GM19455 (cell line): ENCODE measurements around the gene GPATCH11.

Experiments used
- ATAC-seq: cut with Tn5 transposase; IDR thresholded peaks from one replicate; pipeline ENCODE4 v1.9.1; 2021; ENCODE audit not compliant: unreplicated experiment

GPATCH11 gene

DNA sequence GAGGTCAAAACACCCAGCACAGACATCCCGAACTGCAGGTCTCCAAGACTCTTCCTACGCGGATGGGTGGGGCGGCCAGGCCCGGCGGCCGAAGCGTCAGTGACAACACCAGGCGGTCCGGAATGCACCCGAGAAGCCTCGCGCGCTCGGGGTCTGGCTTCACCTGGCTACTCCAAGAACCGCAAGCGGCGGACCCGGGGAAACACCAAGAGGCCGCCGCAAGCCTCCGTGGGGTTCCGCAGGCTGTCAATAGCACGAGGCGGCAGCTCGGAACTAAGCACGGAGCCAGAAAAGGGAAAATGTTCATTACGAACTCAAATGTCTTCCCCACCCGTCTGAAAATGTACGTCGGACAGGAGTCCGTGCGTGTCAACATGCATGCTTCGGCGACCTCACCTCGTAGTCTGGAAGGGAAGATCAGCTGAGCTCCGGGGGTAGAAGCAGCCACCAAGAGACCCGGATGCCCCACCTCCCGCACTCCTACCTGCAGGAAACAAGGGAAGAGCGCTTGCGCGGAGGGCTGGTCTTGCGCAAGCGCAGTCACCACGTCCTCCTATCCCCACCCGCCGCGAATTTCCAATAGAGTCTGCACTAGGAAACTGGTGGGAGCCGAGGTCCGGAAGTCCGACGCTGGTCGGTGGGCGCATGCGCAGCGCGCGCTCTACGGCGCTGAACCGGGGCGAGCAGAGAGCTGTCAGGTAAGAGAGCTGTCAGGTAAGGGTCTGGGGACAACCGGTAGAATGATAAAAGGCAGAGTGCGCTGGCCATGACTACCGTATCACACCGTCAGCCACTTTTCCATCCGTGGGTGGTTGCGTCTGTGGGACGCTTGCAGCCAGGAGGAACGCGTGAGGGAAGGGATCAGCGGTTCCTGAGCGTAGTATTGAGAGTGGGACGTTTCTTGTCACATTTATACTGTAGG lies at the start of gene GPATCH11, which contains the start of gene HEATR5B:
Gene GPATCH11, plus strand, starts transcription at position 646 of the 922 bp plus-strand sequence. CDS start 3,864 bp downstream, outside the sequence.
Gene HEATR5B, minus strand, starts transcription at position 500 of the 922 bp plus-strand sequence. CDS start 958 bp downstream, outside the sequence.
- peak; percentile 81 for ATAC-seq

DNA sequence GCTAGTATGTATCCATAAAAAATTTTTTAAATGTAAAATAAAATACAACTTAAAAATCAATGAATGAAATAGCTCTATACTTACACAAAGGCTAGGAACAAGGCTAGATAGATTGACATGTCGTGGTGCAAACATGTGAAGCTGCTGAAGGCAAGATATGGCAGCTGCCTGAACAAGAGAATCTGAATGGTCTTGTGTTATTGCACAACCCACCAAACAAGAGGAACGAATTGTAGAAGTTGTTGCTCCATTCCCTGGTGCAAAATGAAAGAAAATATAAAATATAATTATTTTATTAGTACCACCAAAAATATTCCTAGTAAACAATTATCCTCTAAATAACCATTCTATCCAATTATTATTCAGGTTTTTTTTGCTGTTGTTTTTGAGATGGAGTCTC lies 46.5 kb upstream of the GPATCH11 start:
- no peak for ATAC-seq

DNA sequence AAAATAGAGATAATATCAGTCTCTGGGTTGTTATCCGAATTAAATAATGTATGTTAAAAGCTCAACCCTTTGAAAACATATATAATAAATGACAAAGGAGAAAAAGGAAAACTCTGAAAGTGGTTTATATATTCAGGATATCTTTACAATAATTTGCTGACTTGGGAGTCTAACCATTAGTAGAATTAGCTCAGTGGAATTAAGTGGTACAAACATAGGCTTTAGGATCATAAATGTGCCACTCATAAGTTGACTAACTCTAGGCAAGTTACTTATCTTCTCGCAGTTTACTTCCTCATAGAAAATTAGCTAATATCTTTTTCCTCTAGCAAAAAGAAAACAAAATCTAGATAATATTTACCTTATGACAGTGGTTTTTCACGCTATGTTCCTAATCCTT lies 44.7 kb upstream of the GPATCH11 start:
- ATAC-seq = no peak

DNA sequence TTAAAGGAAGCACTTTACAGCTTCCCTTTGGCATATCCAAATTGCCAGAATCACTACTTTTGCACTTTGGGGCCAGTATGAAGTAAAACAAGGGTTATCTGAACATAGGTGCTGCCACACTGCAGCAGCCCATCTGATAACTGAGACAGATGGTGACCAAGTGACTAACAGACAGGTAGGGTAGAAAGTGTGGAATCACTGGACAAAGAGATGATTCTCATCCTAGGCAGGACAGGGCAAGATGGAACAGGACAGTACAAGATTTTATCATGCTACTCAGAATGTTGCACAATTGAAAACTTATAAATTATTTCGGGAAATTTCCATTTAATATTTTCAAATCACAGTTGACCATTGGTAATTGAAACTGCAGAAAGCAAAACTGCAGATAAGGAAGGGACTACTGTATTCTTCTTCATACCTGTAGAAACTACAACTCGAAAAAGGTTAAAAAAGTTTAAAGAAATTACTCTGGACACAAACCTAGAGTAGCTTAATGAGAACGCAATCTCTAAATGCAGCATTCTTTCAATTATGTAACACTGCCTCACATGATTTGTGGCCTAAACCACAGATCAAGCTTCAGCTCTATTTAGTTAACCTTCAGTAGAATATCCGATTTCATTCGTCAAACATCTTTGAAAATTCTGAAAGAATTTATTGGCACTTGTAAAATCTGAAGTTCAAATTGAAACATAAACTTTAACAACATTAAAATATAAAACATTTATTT lies 31.6 kb upstream of the GPATCH11 start:
- ATAC-seq = no peak

DNA sequence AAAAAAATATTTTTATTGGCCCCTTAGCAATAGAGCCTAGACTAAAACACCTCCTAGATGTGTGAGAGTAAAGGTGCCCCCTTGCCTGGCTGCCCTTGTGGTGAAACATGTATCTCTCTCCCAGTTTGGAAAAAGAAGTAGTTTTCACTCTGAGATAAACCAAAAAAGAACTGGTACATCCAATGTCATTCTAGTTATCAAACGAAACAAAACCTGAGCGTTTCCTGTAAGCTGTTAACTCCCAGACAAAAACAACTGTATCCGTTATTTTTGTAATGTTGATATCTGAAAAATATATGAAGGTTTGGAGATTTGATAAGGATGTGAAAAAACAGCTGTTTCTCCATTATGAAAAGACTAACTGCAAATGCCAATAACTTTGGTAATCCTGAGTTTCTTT lies 24.5 kb upstream of the GPATCH11 start:
- no peak for ATAC-seq

DNA sequence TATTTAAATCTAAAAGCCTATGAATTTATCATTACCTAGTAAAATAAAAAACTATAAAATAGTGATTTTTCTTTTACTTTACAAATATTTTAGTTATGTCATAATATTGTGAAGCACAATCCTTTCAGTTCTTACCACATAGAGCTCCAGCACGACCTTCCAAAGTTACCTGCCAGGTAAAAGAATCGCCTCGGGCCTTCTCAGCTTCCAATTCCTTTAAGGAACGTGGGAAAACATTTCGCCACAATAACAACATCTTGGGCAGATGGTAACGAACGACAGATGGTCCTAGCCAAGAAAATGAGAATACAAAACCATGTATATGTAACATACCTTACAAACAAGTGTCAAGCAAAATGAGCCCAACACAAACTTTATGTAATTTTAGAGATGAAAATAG lies 23.9 kb upstream of the GPATCH11 start:
- no peak for ATAC-seq

DNA sequence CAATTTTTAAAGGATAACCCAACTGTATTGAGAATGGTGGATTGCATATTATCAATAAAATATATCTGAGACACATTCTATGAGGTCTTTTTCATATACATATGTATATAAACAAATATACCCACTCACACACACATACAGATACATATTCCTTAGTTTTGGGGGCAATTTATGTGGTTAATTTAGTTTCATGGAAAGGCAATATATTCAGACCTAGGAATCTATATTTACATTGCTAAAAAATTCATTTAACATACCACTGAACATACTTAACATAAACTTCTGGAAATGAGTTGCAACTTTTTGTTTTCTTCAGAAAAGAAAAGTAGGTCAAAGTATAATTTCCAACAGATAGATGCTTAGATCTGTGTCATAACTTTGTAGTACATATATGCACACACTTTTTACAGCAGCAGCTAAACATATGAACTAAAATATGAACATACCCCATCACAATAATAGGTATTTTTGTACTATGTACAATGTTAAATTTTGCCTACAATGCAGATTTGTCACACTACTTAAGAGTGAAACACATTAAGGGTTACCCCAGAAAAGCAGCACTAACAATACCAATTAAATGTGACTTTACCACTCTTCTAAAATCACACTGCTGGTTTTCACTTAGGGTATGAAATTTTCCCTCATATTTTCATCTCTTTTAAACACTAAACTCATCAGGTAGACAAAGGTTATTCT lies 23.2 kb upstream of the GPATCH11 start:
- ATAC-seq = no peak

DNA sequence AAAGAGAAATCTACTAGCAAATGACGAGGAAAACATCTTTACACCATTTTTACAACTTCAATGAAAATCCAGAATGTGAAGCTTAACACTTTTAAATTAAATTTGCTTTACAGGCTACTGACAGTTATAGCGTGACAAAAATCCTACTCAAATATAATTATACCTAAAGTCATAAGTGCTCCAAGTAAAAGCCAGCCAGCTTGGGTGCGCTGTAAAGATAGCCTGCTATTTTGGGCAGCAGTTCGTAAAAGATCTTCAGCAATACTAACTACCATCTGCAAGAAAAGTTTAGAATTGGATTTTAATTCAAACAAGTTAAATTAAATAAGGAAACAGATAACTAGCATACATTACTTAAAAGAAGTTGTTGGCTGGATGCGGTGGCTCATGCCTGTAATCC lies 22.5 kb upstream of the GPATCH11 start:
- ATAC-seq = no peak

DNA sequence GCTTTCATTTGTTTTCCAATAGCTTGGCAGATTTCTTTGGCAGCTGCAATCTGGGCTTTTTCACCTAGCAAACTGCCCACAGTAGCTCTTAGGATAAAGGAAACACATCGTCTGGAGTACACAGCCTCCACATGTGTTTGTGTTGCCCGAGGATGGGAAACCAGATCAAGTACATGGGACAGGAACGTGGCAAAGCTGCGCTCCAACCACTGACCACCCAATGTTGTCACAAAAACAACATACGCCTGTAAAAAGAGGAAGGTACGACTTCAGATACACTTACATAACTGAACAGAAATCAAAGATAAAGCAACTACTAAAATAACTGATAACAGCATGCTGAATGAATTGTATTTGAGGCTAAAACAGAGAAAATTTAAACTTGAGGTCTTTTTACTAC lies 15.6 kb upstream of the GPATCH11 start:
- no peak for ATAC-seq

DNA sequence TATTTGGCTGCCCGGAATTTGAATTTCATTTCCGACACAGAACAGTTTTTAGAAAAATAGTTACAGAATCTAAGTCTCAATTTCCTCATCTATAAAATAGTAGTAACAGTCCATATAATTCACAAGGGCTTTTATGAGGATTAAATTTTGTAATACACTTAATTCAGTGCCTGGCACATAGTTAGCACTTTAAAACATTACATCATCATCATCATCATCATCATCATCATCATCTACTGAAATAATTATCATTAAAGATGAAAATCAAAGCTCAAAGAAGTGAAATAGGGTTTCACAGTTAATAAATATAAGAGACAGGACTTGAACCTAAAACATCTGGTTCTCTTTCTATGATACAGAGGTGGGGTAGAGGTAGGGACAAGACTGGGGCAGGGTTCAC lies 13.4 kb upstream of the GPATCH11 start:
- no peak for ATAC-seq

DNA sequence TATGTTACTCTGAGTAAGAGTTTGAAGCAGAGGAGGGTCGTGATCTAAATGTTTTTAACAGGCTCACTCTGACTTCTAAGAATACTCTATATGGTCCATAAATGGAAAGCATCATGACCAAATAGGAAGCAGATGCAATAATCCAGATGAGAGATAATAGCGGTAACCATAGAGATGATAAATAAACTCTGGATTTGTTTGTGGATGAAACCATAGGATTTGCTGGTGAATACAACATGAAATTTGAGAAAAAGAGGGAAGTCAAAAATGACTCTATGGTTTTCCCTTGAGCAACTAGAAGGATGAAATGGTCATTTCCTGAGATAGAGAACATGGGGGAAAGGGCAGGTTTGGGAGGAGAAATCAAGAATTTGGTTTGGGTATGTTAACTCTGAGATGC lies 4.1 kb upstream of the GPATCH11 start:
- ATAC-seq = no peak

DNA sequence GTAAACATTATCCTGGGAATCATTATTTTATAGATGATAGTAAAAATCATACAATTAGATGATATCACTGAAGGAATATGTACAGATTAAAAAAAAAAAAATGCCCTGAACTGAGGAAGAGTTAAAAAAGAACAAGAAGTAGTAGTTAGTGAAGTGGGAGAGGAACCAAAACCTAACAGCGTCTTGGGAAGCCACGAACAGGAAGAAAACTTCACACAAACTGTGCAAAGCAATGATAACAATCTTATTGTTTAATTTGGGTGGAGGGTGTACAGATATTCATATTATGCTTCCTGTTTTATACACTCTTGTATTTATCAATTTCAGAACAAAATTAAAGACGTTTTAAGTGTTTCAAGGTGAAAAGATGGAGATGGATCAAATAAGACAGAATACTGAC lies 3.6 kb upstream of the GPATCH11 start:
- ATAC-seq = no peak

DNA sequence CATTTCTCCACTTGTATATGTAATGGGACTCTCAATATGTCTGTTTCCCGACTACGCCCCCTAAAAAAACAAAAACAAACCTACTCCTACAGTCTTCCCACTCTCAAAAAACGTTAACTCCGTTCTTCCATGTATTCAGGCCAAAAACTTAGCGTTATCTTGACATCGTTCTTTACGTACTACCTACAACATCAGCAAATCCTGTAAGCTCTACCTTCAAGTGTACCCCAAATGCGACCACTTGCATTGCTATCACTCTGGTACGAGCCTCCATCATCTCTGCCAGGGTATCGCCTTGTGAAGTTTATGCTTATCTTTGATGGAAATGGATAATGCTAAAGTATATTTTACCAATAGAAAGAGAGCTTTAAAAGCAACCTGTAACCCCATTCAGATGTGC lies 479 bp downstream of the GPATCH11 start:
- no peak for ATAC-seq

DNA sequence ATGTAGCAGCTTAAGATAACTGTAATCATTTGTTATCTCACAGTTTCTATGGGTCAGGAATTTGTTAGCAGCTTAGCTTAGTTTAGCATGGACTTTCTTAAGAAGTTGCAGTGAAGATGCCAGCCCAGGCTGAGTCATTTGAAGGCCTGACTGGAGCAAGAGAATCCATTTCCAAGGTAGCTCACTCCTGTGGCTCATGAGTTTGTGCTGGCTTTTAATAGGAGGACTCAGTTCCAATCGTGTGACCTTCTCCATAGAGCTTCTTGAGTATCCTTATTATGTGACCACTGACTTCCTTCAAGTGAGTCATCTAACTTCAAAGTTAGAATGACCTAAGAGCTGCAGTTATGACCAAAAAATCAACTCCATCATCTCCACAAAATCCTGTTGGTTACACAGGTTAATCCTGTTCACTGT lies 1.4 kb downstream of the GPATCH11 start:
- ATAC-seq = no peak

DNA sequence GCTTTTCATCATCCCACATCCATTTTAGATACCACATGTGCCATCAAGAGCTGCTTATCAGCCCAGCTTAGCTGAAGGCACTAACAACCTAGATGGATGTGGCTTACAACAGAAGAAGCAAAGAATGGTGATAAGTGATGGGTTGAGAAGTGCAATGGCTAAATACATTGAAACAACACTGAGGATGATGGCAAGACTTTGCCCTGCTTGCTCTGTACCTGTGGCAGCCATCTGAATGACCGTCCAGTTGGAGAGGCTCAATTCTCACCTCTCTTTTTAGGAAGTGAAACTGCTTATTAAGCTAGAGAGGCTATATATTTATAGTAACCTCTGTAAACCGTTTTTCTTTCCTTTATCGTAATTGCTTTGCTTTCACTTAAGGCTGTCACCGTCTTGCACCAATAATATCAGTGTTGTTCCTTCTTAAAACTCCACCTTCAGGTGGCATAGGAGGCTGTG lies 5.7 kb downstream of the GPATCH11 start:
- ATAC-seq = peak; percentile 80

DNA sequence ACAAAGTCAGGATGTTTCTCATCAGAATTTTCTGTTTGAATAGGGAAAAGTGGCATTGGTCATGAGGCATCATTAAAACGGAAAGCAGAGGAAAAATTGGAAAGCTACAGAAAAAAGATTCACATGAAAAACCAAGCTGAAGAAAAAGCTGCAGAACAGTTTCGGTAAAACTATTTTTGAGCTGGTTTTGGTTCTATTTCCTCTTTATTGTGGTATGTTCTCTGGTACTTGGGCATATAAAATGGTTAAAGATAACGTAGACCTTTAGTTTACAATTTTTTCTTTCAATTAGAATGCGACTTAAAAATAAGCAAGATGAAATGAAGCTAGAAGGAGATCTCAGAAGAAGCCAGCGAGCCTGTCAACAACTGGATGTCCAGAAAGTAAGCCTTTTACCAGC lies 7.6 kb downstream of the GPATCH11 start:
- peak; percentile 57 for ATAC-seq

DNA sequence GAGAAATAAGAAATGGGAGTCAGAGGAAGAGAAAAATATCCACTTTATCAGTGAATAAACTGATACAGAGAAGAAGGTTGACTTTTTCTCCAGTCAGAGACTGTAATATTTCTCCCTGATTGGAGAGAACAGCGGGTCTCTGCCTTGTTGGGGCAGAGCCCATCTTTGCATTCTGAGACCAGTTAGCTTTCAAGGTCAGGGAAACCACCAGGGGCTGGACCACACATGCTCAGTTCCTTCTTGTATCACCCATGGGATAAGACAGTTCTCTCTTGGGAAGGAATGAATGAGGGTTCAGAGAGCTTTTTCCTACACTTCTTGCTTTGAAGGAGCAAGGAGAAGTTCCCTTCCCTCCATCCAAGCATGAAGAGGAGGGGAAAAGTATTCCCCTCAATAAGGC lies 12.2 kb downstream of the GPATCH11 start:
- ATAC-seq = no peak

DNA sequence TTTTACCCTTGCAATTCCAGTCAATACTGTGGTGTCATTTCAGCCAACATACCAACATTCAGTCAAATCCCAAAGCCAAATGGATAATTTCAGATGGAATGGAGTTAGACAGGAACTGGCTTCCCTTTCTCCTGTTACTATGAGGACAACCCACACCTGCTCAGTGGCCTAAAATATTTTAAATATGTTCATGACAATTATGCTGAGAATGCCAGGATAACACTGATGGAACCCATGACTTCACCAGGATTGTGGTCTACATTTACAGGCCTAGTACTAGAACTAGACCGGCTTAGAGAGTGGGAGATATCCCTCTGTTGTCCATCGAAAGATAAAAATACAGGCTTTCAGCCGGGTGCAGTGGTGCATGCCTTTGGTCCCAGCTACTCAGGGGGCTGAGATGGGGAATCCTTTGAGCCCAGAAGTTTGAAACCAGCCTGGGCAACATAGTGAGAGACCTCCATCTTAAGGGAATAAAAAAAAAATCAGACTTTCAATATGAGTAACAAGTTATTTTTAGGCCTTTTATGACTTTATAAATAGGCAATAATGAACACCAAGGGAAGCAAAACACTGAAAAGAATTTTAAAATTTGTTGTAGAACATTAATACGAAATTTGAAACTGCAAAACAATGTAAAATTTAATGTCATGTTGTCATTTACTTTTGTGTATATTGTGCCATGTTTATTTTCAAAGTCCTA lies 14.2 kb downstream of the GPATCH11 start:
- no peak for ATAC-seq

DNA sequence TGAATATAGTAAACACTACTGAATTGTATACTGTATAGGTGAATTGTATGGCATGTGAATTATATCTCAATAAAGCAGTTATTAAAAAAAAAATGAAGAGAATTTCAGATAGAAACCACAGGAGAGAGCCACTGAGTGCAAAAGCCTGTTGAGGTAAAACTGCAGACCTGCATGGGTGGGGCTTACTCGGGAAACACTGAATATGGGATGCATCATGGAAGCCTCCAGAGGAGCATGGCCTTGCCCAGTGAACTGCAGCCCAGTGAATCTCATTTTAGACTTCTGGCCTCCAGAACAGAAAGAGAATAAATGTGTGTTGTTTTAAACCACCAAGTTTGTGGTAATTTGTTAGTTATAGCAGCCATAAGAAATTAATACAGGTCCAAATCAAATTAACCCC lies 15.7 kb downstream of the GPATCH11 start:
- ATAC-seq = no peak

DNA sequence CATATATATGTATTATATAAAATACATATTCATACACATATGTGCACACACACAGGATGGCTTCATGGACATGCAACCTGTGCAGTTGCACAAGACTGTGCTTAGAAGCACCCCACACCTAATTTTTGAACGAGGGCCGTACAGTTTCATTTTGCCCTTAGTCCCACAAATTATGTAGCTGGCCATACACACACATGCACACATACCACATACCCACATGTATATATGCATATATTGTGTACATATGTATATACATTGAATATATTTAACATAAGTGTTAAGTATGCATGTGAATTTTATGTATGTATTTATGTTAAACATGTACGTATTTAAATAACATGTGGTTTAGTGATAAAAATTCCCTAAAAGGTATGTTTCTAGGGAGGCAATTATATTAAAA lies 18.3 kb downstream of the GPATCH11 start:
- ATAC-seq = no peak

DNA sequence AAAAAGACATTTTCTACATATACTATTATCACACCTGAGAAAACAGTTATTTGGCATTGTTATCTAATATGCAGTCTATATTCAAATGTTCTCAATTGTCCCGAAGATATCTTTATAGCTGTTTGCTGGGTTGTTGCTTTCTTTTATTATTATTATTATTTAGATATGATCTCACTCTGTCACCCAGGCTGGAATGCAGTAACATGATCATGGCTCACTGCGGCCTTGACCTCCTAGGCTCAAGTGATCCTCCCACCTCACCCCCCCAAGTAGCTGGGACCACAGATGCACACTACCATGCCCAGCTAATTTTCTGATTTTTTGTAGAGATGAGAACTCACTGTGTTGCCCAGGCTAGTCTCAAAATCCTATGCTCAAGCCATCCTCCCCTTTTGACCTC lies 19.9 kb downstream of the GPATCH11 start:
- ATAC-seq = no peak
